Keratinocyte (primary cell): ENCODE results near the gene GPD1.

Experiments used
- EZH2 ChIP-seq: IDR thresholded peaks from one replicate; pipeline ENCODE4 v1.6.1; 2012; ENCODE audit warnings: inconsistent platforms, mild to moderate bottlenecking, low read length, moderate library complexity
- TF ChIP-seq, protein P1 (sequence below), 3 experiments: IDR thresholded peaks in 1 of 3; conservative IDR thresholded peaks in 1 of 3; optimal IDR thresholded peaks in 1 of 3; 2 replicates in 2 of 3; 3 replicates in 1 of 3; pipeline versions ENCODE3 to v1.5.1; 2011; ENCODE audit warnings: low read length in 3 of 3, mild to moderate bottlenecking in 3 of 3, moderate library complexity in 2 of 3, control low read depth in 1 of 3, inconsistent platforms in 1 of 3; ENCODE audit not compliant: insufficient read depth in 2 of 3; ENCODE audit errors: extremely low read depth in 1 of 3

GRCh38 chr12:50102646-50103309 lies 1.0 kb upstream of the GPD1 start:
- TF ChIP-seq, protein P1, sequence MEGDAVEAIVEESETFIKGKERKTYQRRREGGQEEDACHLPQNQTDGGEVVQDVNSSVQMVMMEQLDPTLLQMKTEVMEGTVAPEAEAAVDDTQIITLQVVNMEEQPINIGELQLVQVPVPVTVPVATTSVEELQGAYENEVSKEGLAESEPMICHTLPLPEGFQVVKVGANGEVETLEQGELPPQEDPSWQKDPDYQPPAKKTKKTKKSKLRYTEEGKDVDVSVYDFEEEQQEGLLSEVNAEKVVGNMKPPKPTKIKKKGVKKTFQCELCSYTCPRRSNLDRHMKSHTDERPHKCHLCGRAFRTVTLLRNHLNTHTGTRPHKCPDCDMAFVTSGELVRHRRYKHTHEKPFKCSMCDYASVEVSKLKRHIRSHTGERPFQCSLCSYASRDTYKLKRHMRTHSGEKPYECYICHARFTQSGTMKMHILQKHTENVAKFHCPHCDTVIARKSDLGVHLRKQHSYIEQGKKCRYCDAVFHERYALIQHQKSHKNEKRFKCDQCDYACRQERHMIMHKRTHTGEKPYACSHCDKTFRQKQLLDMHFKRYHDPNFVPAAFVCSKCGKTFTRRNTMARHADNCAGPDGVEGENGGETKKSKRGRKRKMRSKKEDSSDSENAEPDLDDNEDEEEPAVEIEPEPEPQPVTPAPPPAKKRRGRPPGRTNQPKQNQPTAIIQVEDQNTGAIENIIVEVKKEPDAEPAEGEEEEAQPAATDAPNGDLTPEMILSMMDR (optimal IDR thresholded peaks at IDR 0.05 in 1 of 3, IDR thresholded peaks at IDR 0.05 in 1 of 3, conservative IDR thresholded peaks at IDR 0.05 in 1 of 3; ENCODE audit: extremely low read depth in 1 of 3, insufficient read depth in 2 of 3, low read length in 3 of 3): no peak
- no peak for TF ChIP-seq EZH2
